Ovary (tissue), 3 donors: ENCODE measurements around the gene INPP5E.

Experiments used
- CTCF ChIP-seq, 3 donors: fragments of 450-650 bp in 2 of 3; fragments of 200-600 bp in 1 of 3; IDR thresholded peaks; one replicate each; pipeline versions ENCODE4 v1.5.1 to v1.8.0; 2016 to 2022; ENCODE audit warnings: antibody characterized with exemption in 3 of 3, mild to moderate bottlenecking in 1 of 3
- POLR2A ChIP-seq: fragments of 450-650 bp; IDR thresholded peaks from one replicate; pipeline ENCODE4 v1.6.1; 2017; ENCODE audit warnings: antibody characterized with exemption, mild to moderate bottlenecking, moderate library complexity
- donor health status: DM: no; HTN: no; CAD: no.

- no peak for TF ChIP-seq CTCF (IDR thresholded peaks at IDR 0.05)
- TF ChIP-seq POLR2A, result no peak
Measured at GRCh38 chr9:136416914-136417313, 22.7 kb downstream of the INPP5E start.
